HepG2 (cell line): ENCODE data around the gene NT5DC2. TPM values are rescaled to one million over a fixed set of nuclear protein-coding genes. Genes with fewer than 3 reads are reported as not detected.

Experiments used
- ADNP ChIP-seq: sonication (generic); formaldehyde crosslinking; IDR thresholded peaks from 2 replicates; pipeline ENCODE4 v1.4.0; 2020; ENCODE audit warnings: missing genetic modification reagents
- EZH2 ChIP-seq: conservative IDR thresholded peaks from 2 replicates; pipeline ENCODE4 v1.6.1; 2012; ENCODE audit warnings: mild to moderate bottlenecking, low read depth, low read length, moderate library complexity
- FLYWCH1 ChIP-seq: sonication (generic); formaldehyde crosslinking; IDR thresholded peaks from 2 replicates; pipeline ENCODE4 v1.8.1; 2023; ENCODE audit warnings: mild to moderate bottlenecking, missing genetic modification reagents
- KAT8 ChIP-seq: IDR thresholded peaks from 2 replicates; pipeline ENCODE4 v1.6.1; 2016; ENCODE audit warnings: missing genetic modification reagents, missing compliant biosample characterization
- KDM5A ChIP-seq: fragments of 200-600 bp; sonication (generic); IDR thresholded peaks from 2 replicates; pipeline ENCODE4 v1.7.0; 2018; ENCODE audit warnings: antibody characterized with exemption, mild to moderate bottlenecking, low read length, borderline replicate concordance
- KLF16 ChIP-seq, 2 experiments: sonication (generic) in 1 of 2; formaldehyde crosslinking in 1 of 2; IDR thresholded peaks; 2 replicates each; pipeline versions ENCODE4 v1.6.1 to v1.8.0; 2016 to 2023; ENCODE audit warnings: missing genetic modification reagents in 2 of 2, missing compliant biosample characterization in 1 of 2
- MBD4 ChIP-seq: IDR thresholded peaks from 2 replicates; pipeline ENCODE4 v1.6.1; 2012; ENCODE audit warnings: low read length, inconsistent platforms, borderline replicate concordance
- MEF2D ChIP-seq: sonication (generic); formaldehyde crosslinking; IDR thresholded peaks from 2 replicates; pipeline ENCODE4 v1.5.1; 2020; ENCODE audit warnings: mild to moderate bottlenecking, missing genetic modification reagents
- MEIS1 ChIP-seq: sonication (generic); formaldehyde crosslinking; IDR thresholded peaks from 2 replicates; pipeline ENCODE4 v1.9.0; 2021; ENCODE audit warnings: mild to moderate bottlenecking, missing genetic modification reagents, moderate library complexity, borderline replicate concordance
- RBFOX2 ChIP-seq: fragments of 200-400 bp; formaldehyde crosslinking; IDR thresholded peaks from 2 replicates; pipeline ENCODE4 v1.6.1; 2017; ENCODE audit warnings: low read depth, mild to moderate bottlenecking, low read length
- RXRA ChIP-seq: sonication (generic); formaldehyde crosslinking; IDR thresholded peaks from 2 replicates; pipeline ENCODE4 v1.5.1; 2020; ENCODE audit warnings: missing genetic modification reagents
- ZFP62 ChIP-seq: sonication (generic); formaldehyde crosslinking; IDR thresholded peaks from 2 replicates; pipeline ENCODE4 v1.4.0; 2020; ENCODE audit warnings: missing genetic modification reagents
- ZNF282 ChIP-seq: fragments of 450-650 bp; IDR thresholded peaks from 2 replicates; pipeline ENCODE4 v1.6.1; 2018; ENCODE audit not compliant: partially characterized antibody
- ZNF484 ChIP-seq: sonication (generic); formaldehyde crosslinking; IDR thresholded peaks from 2 replicates; pipeline ENCODE4 v1.5.1; 2020; ENCODE audit warnings: mild to moderate bottlenecking, low read depth, missing genetic modification reagents, borderline replicate concordance
- polyA plus RNA-seq, 8 experiments: library from polyadenylated mRNA; depleted of rRNA in 3 of 8; stranded (reverse) in 7 of 8; unstranded in 1 of 8; fragments of >200 nt; fragmentation: Illumina TruSeq in 4 of 8; extraction: Trizol in 4 of 8; gene quantifications; 2 replicates each; pipeline versions ENCODE4 v1.2.1 to v1.2.3, GENCODE V29; 2011 to 2016; ENCODE audit warnings: low read depth in 4 of 8, missing spikeins in 1 of 8, mixed read lengths in 1 of 8; ENCODE audit not compliant: insufficient read depth in 1 of 8
- total RNA-seq, 5 experiments: library from RNA; depleted of rRNA; stranded (reverse); fragments of >200 nt; fragmentation: Illumina TruSeq; extraction: Trizol; gene quantifications; 2 replicates each; pipeline ENCODE4 v1.2.3, GENCODE V29; 2016; ENCODE audit warnings: low read depth in 1 of 5
- TF ChIP-seq, protein P1 (sequence below): IDR thresholded peaks from 2 replicates; pipeline ENCODE4 v1.6.1; 2016; ENCODE audit warnings: low read depth
- TF ChIP-seq, protein P2 (sequence below): IDR thresholded peaks from 2 replicates; pipeline ENCODE4 v1.6.1; 2012; ENCODE audit warnings: low read length, improper control_type of control experiment
- TF ChIP-seq, protein P3 (sequence below): IDR thresholded peaks from 2 replicates; pipeline ENCODE4 v1.6.1; 2016; ENCODE audit warnings: missing genetic modification reagents, missing compliant biosample characterization

NT5DC2 gene
- total and polyA plus RNA-seq, 2 of the 13 experiments (the other 11 are each of a cell fraction or from before 2014, with no cell fraction given), result 131 to 240 TPM

DNA sequence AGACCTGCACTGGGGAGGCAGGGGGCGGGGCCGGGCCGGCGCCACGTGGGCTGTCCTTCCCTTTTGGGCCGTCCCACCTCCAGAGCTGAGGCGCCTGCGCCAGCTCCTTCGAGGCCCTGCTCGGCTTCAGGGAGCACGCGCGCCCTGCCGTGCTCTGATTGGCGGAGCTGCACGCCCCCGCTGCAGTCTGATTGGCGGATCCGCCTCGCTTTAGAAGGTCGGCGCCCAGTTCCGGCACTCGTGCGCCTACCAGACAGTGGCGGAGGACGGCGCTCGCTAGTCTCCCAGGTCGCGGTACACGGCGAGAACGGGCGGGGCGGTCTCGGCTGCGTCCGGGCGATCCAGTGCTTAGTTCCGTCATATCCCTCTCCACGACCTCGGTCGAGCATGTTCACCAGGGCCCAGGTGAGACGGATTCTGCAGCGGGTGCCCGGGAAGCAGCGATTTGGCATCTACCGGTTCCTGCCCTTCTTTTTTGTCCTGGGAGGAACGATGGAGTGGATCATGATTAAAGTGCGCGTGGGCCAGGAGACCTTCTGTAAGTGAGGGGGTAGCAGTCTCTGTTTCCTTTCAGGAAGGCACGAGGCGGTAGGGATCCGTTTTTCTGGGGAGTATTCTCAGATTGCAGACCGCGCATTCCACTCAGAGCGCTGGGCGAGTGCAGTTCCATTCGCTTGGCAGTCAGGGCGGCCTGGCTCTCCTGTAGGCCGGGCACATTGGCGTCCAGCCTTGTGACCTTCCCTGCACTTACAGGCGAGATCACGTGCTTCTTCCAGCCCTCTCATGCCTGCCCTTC is 2.9 kb upstream of the NT5DC2 start, which contains the start of gene UQCC5 (continued):
- peak in 1 of 2 experiments; percentile 94; a peak in 2 of 4 replicates for TF ChIP-seq KLF16 (CRISPR knock-in tag; IDR thresholded peaks at IDR 0.05)
- TF ChIP-seq, protein P1, sequence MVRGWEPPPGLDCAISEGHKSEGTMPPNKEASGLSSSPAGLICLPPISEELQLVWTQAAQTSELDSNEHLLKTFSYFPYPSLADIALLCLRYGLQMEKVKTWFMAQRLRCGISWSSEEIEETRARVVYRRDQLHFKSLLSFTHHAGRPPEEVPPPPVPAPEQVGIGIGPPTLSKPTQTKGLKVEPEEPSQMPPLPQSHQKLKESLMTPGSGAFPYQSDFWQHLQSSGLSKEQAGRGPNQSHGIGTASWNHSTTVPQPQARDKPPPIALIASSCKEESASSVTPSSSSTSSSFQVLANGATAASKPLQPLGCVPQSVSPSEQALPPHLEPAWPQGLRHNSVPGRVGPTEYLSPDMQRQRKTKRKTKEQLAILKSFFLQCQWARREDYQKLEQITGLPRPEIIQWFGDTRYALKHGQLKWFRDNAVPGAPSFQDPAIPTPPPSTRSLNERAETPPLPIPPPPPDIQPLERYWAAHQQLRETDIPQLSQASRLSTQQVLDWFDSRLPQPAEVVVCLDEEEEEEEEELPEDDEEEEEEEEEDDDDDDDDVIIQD (CRISPR knock-in tag), result peak; percentile 75
- no peak for TF ChIP-seq ZNF282
- peak; percentile 84 for TF ChIP-seq MEF2D (CRISPR knock-in tag)
- TF ChIP-seq ADNP (CRISPR knock-in tag), result 0 out of 2 replicates have a peak, but pooled peaks have one; percentile 14
- TF ChIP-seq, protein P2, sequence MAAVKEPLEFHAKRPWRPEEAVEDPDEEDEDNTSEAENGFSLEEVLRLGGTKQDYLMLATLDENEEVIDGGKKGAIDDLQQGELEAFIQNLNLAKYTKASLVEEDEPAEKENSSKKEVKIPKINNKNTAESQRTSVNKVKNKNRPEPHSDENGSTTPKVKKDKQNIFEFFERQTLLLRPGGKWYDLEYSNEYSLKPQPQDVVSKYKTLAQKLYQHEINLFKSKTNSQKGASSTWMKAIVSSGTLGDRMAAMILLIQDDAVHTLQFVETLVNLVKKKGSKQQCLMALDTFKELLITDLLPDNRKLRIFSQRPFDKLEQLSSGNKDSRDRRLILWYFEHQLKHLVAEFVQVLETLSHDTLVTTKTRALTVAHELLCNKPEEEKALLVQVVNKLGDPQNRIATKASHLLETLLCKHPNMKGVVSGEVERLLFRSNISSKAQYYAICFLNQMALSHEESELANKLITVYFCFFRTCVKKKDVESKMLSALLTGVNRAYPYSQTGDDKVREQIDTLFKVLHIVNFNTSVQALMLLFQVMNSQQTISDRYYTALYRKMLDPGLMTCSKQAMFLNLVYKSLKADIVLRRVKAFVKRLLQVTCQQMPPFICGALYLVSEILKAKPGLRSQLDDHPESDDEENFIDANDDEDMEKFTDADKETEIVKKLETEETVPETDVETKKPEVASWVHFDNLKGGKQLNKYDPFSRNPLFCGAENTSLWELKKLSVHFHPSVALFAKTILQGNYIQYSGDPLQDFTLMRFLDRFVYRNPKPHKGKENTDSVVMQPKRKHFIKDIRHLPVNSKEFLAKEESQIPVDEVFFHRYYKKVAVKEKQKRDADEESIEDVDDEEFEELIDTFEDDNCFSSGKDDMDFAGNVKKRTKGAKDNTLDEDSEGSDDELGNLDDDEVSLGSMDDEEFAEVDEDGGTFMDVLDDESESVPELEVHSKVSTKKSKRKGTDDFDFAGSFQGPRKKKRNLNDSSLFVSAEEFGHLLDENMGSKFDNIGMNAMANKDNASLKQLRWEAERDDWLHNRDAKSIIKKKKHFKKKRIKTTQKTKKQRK, result no peak
- TF ChIP-seq, protein P3, sequence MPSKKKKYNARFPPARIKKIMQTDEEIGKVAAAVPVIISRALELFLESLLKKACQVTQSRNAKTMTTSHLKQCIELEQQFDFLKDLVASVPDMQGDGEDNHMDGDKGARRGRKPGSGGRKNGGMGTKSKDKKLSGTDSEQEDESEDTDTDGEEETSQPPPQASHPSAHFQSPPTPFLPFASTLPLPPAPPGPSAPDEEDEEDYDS (CRISPR knock-in tag), result peak; percentile 98
- TF ChIP-seq MBD4, result no peak
- TF ChIP-seq EZH2, result no peak
- TF ChIP-seq RBFOX2, result peak; percentile 98
- no peak; the same call in 1 of the 2 replicates for TF ChIP-seq MEIS1 (CRISPR knock-in tag)
- TF ChIP-seq KAT8 (CRISPR knock-in tag), result peak; percentile 85; the same call in 1 of the 2 replicates
- no peak for TF ChIP-seq ZNF484 (CRISPR knock-in tag)
- TF ChIP-seq ZFP62 (CRISPR knock-in tag), result no peak
- TF ChIP-seq RXRA (CRISPR knock-in tag), result peak; percentile 69
- TF ChIP-seq FLYWCH1 (CRISPR knock-in tag), result no peak
- TF ChIP-seq KDM5A, result peak; percentile 68; the same call in 1 of the 2 replicates
- TF ChIP-seq, all 625 proteins: peak for 341
